Measurements from ENCODE around the gene GLB1L3. TPM values are rescaled to one million over a fixed set of nuclear protein-coding genes. Genes with fewer than 3 reads are reported as not detected.

The GLB1L3 gene
- total RNA-seq, 6 experiments from 2014 or later, result not detected

DNA sequence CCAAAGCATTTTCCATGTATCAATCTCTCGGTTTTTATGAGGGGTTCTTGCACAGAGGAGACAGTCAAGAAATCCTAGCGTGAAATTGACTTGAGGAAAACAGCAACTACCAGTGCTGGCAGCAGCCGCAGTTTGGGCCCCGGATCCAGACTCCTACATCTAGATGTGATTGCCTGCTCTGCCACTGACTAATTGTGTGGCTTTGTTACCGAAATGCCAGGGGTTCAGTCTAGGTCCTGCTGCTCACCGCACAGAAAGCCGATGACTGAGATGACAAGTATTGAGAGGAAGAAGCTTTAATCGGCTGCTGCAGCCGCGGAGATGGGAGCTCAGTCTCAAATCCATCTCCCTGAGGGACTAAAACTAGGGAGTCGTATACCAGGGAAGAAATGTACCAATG, 8.2 kb upstream of the GLB1L3 start:
- Histone ChIP-seq H3K4me3 (no peak overlapping the region), H3K4me1 (peaks cover 0 to 4% (median 0%) of the 10 kb centered on the region in 4 donors), H3K9me3 (no peaks in the 10 kb centered on the region), H3K36me3 (peaks cover 0 to 8% (median 0%) of the 10 kb centered on the region in 4 donors), H3K27me3 (no peaks in the 10 kb centered on the region), H3K27ac (no peak overlapping the region)
- intact Hi-C loops (cut with DNase I), result no loop called here
- no peak for DNase-seq
- no peak for TF ChIP-seq POLR2A (IDR thresholded peaks at IDR 0.05)
- TF ChIP-seq CTCF (IDR thresholded peaks at IDR 0.05), result no peak
- WGBS (ENCODE audit: insufficient coverage, low coverage, low lambda C conversion rate, missing lambda C conversion rate), result 89% methylated on average over 11 of the region's 11 CpGs
- no peak for ATAC-seq

- peaks cover 0 to 11% of the 10 kb centered on the region in 2 donors for H3K27me3 ChIP-seq
Observed at GRCh38 chr11:134270250-134270714, 5.9 kb upstream of the GLB1L3 start.

GRCh38 chr11:134271978-134272377, 4.2 kb upstream of the GLB1L3 start:
- Histone ChIP-seq H3K27ac (peak overlapping the region in 2 of 3 donors; percentile 49 to 70), H3K36me3 (no peaks in the 10 kb centered on the region), H3K4me1 (peaks cover 0 to 18% (median 0%) of the 10 kb centered on the region in 4 donors), H3K27me3 (peaks cover 0 to 14% of the 10 kb centered on the region in 2 donors), H3K9me3 (no peaks in the 10 kb centered on the region), H3K4me3 (no peak overlapping the region)
- TF ChIP-seq POLR2A (IDR thresholded peaks at IDR 0.05), result no peak
- TF ChIP-seq CTCF (IDR thresholded peaks at IDR 0.05), result no peak
- intact Hi-C loops (cut with DNase I), result no loop called here
- ATAC-seq (no peak), DNase-seq (no peak)
- 94% methylated on average over 4 of the region's 4 CpGs for WGBS (ENCODE audit: insufficient coverage, low coverage, low lambda C conversion rate, missing lambda C conversion rate)

More at GRCh38 chr11:134270250-134270714, 5.9 kb upstream of the GLB1L3 start:
- Histone ChIP-seq H3K36me3 (no peaks in the 10 kb centered on the region), H3K9me3 (no peaks in the 10 kb centered on the region), H3K4me1 (peaks cover 0 to 4% (median 0%) of the 10 kb centered on the region in 4 donors), H3K27ac (no peak overlapping the region), H3K4me3 (no peak overlapping the region)
- WGBS (ENCODE audit: insufficient coverage, low coverage, low lambda C conversion rate, missing lambda C conversion rate), result 13% methylated on average over 1 of the region's 5 CpGs
- DNase-seq (no peak), ATAC-seq (no peak)
- TF ChIP-seq CTCF (IDR thresholded peaks at IDR 0.05) (no peak), POLR2A (IDR thresholded peaks at IDR 0.05) (no peak)
- intact Hi-C loops (cut with DNase I), result no loop called here

DNA sequence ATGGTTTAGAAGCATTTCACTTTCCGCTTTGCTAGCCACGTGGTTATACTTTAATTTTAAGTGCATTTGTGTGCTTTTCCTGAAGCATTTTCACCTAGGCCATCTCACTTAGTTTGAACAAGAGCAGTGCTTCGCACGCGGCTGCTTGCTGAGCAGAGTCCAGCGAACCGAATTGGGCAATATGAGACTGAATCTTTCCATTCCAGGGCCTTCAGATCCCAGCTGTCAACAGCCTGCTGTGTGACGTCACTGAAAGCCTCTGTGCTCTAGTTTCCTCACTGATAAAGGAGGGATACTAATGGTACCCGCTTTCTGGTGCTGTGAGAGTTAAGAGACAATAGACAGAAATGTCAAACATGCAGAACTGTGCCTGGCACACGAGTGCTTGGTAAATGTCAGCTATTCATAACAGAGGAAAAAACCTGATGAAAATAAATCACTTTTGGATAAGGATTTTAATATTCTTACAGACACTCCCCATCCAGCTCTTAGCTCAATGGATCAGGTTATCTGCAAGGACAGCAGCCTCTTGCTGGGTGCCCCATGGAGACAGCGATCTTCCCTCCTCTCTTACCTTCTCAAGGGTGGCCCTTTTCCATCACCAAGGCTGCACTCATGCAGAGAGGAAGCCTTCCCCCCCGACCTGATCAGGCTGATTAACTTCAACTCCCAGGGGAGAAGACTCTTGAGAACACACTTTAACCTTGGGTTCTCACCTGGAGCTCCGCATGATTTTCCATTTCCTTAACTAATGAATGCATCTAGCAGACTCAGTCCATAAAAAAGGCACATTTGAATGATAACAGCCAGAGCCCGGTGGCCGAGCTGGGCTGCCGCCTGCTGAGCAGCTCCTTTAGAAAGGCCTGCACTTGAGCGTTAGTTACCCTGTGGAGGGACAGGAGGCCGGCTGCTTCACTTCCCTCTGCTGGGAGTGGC, 3.5 kb upstream of the GLB1L3 start:
- ATAC-seq (peak; percentile 86 to 96 (median 94)), DNase-seq (peak; percentile 60 to 89 (median 82))
- Histone ChIP-seq H3K4me1 (peaks cover 0 to 18% (median 0%) of the 10 kb centered on the region in 4 donors), H3K27ac (peak overlapping the region in 2 of 3 donors; percentile 49 to 70), H3K27me3 (peaks cover 0 to 21% of the 10 kb centered on the region in 2 donors), H3K9me3 (no peaks in the 10 kb centered on the region), H3K36me3 (no peaks in the 10 kb centered on the region), H3K4me3 (no peak overlapping the region)
- TF ChIP-seq CTCF (IDR thresholded peaks at IDR 0.05) (no peak), POLR2A (IDR thresholded peaks at IDR 0.05) (no peak)
- WGBS (ENCODE audit: insufficient coverage, low coverage, low lambda C conversion rate, missing lambda C conversion rate), result 24% methylated on average over 18 of the region's 18 CpGs
- intact Hi-C loops (cut with DNase I), result no loop called here

Data from right lobe of liver (tissue), 6 donors.